Ovary (tissue), 3 donors: ENCODE results near the gene GGCX.

ENCODE experiments used
- CTCF ChIP-seq, 3 donors: fragments of 450-650 bp in 2 of 3; fragments of 200-600 bp in 1 of 3; IDR thresholded peaks; one replicate each; pipeline versions ENCODE4 v1.5.1 to v1.8.0; 2016 to 2022; ENCODE audit warnings: antibody characterized with exemption in 3 of 3, mild to moderate bottlenecking in 1 of 3
- EP300 ChIP-seq: sonication (generic); formaldehyde crosslinking; IDR thresholded peaks from one replicate; pipeline ENCODE4 v1.6.1; 2017; ENCODE audit warnings: antibody characterized with exemption
- POLR2A ChIP-seq: fragments of 450-650 bp; IDR thresholded peaks from one replicate; pipeline ENCODE4 v1.6.1; 2017; ENCODE audit warnings: antibody characterized with exemption, mild to moderate bottlenecking, moderate library complexity
- donor health status: DM: no; HTN: no; CAD: no.

GRCh38 chr2:85547859-85548607 is 13.3 kb downstream of the GGCX start:
- TF ChIP-seq CTCF (IDR thresholded peaks at IDR 0.05) (no peak), POLR2A (no peak), EP300 (no peak)
